Ascending aorta (tissue), 2 donors: Measurements from ENCODE around the gene CPA3. TPM values are rescaled to one million over a fixed set of nuclear protein-coding genes. Genes with fewer than 3 reads are reported as not detected.

ENCODE experiments used
- DNase-seq, 2 donors: peaks; one replicate each; pipeline ENCODE4 v3.0.0-alpha.2; 2019; ENCODE audit warnings: low spot score in 2 of 2
- H3K27ac ChIP-seq, 2 donors: fragments of 200-600 bp; sonication (generic); one replicate each; pipeline ENCODE4 v1.5.1; 2016 to 2017; ENCODE audit warnings: mild to moderate bottlenecking in 1 of 2
- H3K27me3 ChIP-seq: fragments of 200-600 bp; sonication (generic); one replicate; pipeline ENCODE4 v1.5.1; 2017
- H3K36me3 ChIP-seq, 2 donors: fragments of 200-600 bp; sonication (generic); one replicate each; pipeline ENCODE4 v1.5.1; 2016
- H3K4me1 ChIP-seq, 2 donors: fragments of 200-600 bp; sonication (generic); one replicate each; pipeline ENCODE4 v1.5.1; 2016 to 2017; ENCODE audit warnings: mild to moderate bottlenecking in 1 of 2
- H3K4me3 ChIP-seq, 2 donors: fragments of 200-600 bp; sonication (generic); one replicate each; pipeline ENCODE4 v1.5.1; 2016 to 2017; ENCODE audit warnings: mild to moderate bottlenecking in 1 of 2
- H3K9me3 ChIP-seq, 2 donors: fragments of 200-600 bp; sonication (generic); one replicate each; pipeline ENCODE4 v1.5.1; 2016
- intact Hi-C: fragments of 100-400 bp; cut with DNase I; formaldehyde crosslinking; loops from one replicate; pipeline ENCODE4 v1.15.1; 2023
- total RNA-seq: library from RNA; depleted of rRNA; stranded (reverse); fragments of >200 nt; gene quantifications from one replicate; pipeline ENCODE4 v1.1.0, GENCODE V29; 2016
- TF ChIP-seq, protein P1 (sequence below), 3 experiments: fragments of 200-600 bp in 2 of 3; fragments of 450-650 bp in 1 of 3; sonication (generic) in 2 of 3; IDR thresholded peaks; one replicate each; pipeline ENCODE4 v1.5.1; 2016 to 2019; ENCODE audit warnings: antibody characterized with exemption in 3 of 3, mild to moderate bottlenecking in 1 of 3, moderate library complexity in 1 of 3

CPA3 gene
- total RNA-seq, 1 donor from 2014 or later = not detected

DNA sequence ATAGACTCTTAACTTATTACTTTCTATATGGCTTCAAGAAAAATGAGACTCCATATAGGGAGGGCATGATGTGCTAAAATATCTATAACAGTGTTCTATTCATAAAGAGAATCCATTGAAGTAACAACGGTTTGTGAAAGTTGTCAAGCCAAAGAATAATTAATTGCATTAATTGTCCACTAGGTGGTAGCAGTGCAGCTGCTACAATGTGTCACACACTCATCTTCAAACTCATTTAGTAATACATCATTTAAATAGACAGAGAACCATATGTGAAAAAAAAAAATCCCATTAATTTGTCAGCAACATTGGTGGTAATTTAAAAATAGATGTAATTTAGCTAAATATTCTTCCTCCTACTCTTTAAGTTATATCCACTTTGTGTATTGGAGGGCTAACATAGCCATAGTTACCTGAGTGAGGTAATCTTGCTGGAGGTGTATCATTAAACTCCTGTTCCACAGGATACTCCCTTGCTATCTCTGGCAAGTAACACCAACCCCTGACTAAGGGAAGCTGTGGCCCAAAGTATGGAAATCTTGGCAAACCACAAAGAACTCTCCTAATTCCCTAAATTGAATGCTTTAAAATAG is 3.7 kb upstream of the CPA3 start:
- no peaks in the 10 kb centered on the region for H3K27me3 ChIP-seq
- H3K27ac ChIP-seq = no peak overlapping the region
- TF ChIP-seq, protein P1, sequence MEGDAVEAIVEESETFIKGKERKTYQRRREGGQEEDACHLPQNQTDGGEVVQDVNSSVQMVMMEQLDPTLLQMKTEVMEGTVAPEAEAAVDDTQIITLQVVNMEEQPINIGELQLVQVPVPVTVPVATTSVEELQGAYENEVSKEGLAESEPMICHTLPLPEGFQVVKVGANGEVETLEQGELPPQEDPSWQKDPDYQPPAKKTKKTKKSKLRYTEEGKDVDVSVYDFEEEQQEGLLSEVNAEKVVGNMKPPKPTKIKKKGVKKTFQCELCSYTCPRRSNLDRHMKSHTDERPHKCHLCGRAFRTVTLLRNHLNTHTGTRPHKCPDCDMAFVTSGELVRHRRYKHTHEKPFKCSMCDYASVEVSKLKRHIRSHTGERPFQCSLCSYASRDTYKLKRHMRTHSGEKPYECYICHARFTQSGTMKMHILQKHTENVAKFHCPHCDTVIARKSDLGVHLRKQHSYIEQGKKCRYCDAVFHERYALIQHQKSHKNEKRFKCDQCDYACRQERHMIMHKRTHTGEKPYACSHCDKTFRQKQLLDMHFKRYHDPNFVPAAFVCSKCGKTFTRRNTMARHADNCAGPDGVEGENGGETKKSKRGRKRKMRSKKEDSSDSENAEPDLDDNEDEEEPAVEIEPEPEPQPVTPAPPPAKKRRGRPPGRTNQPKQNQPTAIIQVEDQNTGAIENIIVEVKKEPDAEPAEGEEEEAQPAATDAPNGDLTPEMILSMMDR (IDR thresholded peaks at IDR 0.05) = peak; percentile 32 to 72 (median 65)
- H3K36me3 ChIP-seq = no peaks in the 10 kb centered on the region
- no peak overlapping the region for H3K4me3 ChIP-seq
- intact Hi-C loops = loop anchor here (1.0 to 5.0 kb wide), 2 partner anchors 86 to 411 kb away; no protein-coding TSS in a partner anchor
- no peak for DNase-seq
- no peaks in the 10 kb centered on the region for H3K4me1 ChIP-seq
- H3K9me3 ChIP-seq = no peaks in the 10 kb centered on the region

DNA sequence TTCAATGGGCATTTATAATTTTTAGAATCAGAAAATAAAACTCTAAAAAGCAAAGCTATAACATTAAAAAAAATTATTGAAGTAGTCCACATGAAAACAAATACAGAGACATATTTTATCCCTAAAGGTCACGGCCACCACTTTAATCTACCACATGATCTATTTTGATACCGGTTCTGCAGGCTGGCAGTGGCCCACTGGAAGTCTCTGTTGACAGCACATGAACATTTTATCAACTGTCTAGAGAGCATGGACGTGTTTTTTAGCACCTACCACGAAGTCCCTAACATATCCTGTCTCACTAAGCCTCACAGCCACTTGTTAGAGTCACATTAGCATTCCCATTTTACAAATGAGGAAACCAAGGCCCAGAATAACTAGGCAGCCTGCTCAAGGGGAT is 1.8 kb upstream of the CPA3 start:
- intact Hi-C loops = loop anchor here (5.0 kb wide), 1 partner anchor 409 kb away; no protein-coding TSS in a partner anchor
- no peak overlapping the region for H3K27ac ChIP-seq
- H3K9me3 ChIP-seq = no peaks in the 10 kb centered on the region
- no peaks in the 10 kb centered on the region for H3K4me1 ChIP-seq
- DNase-seq = no peak
- no peak overlapping the region for H3K4me3 ChIP-seq
- TF ChIP-seq, protein P1 (IDR thresholded peaks at IDR 0.05) = no peak
- H3K36me3 ChIP-seq = no peaks in the 10 kb centered on the region
- H3K27me3 ChIP-seq = no peaks in the 10 kb centered on the region

DNA sequence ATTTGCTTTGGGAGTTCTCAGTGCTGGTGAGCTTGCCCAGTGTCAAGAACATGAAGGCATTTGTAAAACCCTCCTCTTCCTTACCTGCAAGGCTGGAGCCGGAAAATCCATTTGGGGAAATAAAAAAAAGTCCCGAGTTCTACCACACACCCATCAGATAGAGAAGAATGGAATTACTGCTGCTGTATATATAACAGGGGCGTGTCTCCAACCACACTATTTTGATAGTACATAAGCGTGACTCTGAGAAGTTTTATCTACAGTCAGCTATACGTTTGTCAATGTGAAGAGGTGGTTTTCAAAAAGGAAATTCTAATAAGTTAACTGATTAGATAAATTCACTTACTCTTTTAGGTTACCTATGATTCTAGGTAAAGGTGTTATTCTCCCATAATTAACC is 1.3 kb upstream of the CPA3 start:
- intact Hi-C loops = loop anchor here (5.0 kb wide), 1 partner anchor 408 kb away; no protein-coding TSS in a partner anchor
- H3K27me3 ChIP-seq = no peaks in the 10 kb centered on the region
- TF ChIP-seq, protein P1 (IDR thresholded peaks at IDR 0.05) = no peak
- DNase-seq = no peak
- H3K9me3 ChIP-seq = no peaks in the 10 kb centered on the region
- H3K4me3 ChIP-seq = no peak overlapping the region
- H3K27ac ChIP-seq = no peak overlapping the region
- no peaks in the 10 kb centered on the region for H3K4me1 ChIP-seq
- H3K36me3 ChIP-seq = no peaks in the 10 kb centered on the region

DNA sequence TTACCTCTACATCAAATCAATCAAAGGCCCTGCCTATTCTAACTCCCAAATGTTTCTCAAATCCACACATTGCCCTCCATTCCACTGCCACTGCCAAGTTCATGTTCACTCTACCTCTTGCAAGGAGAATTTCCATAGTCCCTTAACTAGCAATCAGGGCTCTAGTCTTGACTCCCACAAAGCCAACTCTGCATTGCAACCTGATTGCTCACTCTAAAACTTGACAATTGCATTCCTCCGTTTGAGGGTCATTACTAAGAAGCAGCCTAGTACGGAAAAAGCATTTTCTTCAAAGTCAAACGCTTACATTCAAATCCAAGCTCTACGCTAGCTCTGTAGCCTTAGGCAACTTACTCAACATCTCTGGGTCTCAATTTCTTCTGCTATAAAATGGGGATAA is 1.2 kb downstream of the CPA3 start:
- H3K4me1 ChIP-seq = no peaks in the 10 kb centered on the region
- no peak overlapping the region for H3K27ac ChIP-seq
- TF ChIP-seq, protein P1 (IDR thresholded peaks at IDR 0.05) = no peak
- no peak for DNase-seq
- no peak overlapping the region for H3K4me3 ChIP-seq
- H3K36me3 ChIP-seq = no peaks in the 10 kb centered on the region
- H3K27me3 ChIP-seq = no peaks in the 10 kb centered on the region
- no peaks in the 10 kb centered on the region for H3K9me3 ChIP-seq
- intact Hi-C loops = no loop called here

DNA sequence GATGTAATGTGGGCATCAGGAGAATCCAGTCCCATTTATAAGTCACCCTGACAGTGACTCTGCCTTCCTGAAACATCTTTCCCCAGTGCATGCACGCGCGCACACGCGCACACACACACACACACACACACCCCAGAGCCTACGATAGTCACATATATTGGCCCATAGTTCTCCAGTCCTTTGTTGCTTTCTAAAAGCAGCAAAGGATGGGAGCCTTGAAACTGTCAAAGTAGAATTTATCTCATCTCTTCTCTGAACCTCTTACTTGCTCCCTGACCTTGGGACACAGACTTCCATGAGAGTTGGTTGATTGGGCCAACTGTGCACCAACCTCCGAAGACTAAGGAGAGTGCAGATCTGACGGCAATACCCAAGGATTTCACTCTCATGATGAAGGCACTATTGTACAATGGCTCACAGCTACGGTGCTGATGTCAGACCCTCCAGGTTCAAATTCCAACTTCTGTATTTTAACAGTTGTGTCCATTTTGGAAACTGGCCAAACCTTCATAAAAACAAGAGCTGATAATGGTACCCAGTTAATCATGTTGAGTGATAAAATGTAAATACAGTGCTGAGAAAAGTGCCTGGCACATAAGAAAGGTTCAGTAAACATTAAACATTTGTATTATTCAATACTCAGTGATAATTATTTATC is 8.3 kb downstream of the CPA3 start:
- no peak overlapping the region for H3K4me3 ChIP-seq
- no peaks in the 10 kb centered on the region for H3K4me1 ChIP-seq
- H3K36me3 ChIP-seq = no peaks in the 10 kb centered on the region
- no peak overlapping the region for H3K27ac ChIP-seq
- DNase-seq = no peak
- TF ChIP-seq, protein P1 (IDR thresholded peaks at IDR 0.05) = no peak
- no peaks in the 10 kb centered on the region for H3K27me3 ChIP-seq
- H3K9me3 ChIP-seq = no peaks in the 10 kb centered on the region
- intact Hi-C loops = no loop called here
